OCI-LY3 (cell line): ENCODE measurements around the gene CTNNBIP1.

ENCODE experiments used
- H2AFZ ChIP-seq: fragments of 200-600, 300-600 bp; shearing (Covaris generic); 2 replicates; pipeline ENCODE4 v1.6.0; 2014; ENCODE audit warnings: antibody characterized with exemption, low read depth, low read length
- H3K27ac ChIP-seq: fragments of 200-600, 300-600 bp; sonication (generic); 2 replicates; pipeline ENCODE4 v1.5.1; 2014; ENCODE audit warnings: mild to moderate bottlenecking, low read length, moderate library complexity, mixed read lengths
- H3K27me3 ChIP-seq: fragments of 200-600, 300-600 bp; sonication (generic); 2 replicates; pipeline ENCODE4 v1.6.1; 2014; ENCODE audit warnings: low read depth, low read length, mixed read lengths
- H3K36me3 ChIP-seq: fragments of 200-600, 300-600 bp; sonication (generic); replicated peaks from 2 replicates; pipeline ENCODE3; 2014; ENCODE audit warnings: low read depth, low read length, mixed read lengths
- H3K4me1 ChIP-seq: fragments of 300-600, 200-600 bp; sonication (generic); 2 replicates; pipeline ENCODE4 v1.6.1; 2014; ENCODE audit warnings: low read length, mixed read lengths
- H3K4me2 ChIP-seq: fragments of 200-600, 300-600 bp; sonication (generic); 2 replicates; pipeline ENCODE4 v1.6.1; 2014; ENCODE audit warnings: low read length, mixed read lengths
- H3K4me3 ChIP-seq: fragments of 300-600, 200-600 bp; sonication (generic); 2 replicates; pipeline ENCODE4 v1.5.1; 2014; ENCODE audit warnings: antibody characterized with exemption, mild to moderate bottlenecking, low read length, moderate library complexity
- H3K79me2 ChIP-seq: fragments of 300-600, 200-600 bp; shearing (Covaris generic); 2 replicates; pipeline ENCODE4 v1.6.1; 2014; ENCODE audit warnings: mild to moderate bottlenecking, low read length, mixed read lengths
- H3K9ac ChIP-seq: fragments of 300-600, 200-600 bp; shearing (Covaris generic); 2 replicates; pipeline ENCODE4 v1.6.0; 2014; ENCODE audit warnings: mild to moderate bottlenecking, low read length, moderate library complexity
- H3K9me3 ChIP-seq: fragments of 200-600, 300-600 bp; shearing (Covaris generic); 2 replicates; pipeline ENCODE4 v1.6.1; 2014; ENCODE audit warnings: low read length, mixed read lengths; ENCODE audit not compliant: insufficient read depth
- H4K20me1 ChIP-seq: fragments of 200-600, 300-600 bp; sonication (generic); 2 replicates; pipeline ENCODE4 v1.6.1; 2016; ENCODE audit warnings: low read length, mixed read lengths; ENCODE audit not compliant: insufficient read depth
- CTCF ChIP-seq: fragments of 200-600, 300-600 bp; sonication (generic); IDR thresholded peaks from 2 replicates; pipeline ENCODE4 v1.5.1; 2014; ENCODE audit warnings: antibody characterized with exemption, low read length, low read depth
- EZH2phosphoT487 ChIP-seq: fragments of 200-600 bp; shearing (Covaris generic); IDR thresholded peaks from 2 replicates; pipeline ENCODE4 v1.6.1; 2018; ENCODE audit warnings: antibody characterized with exemption, mixed run types, low read depth

The CTNNBIP1 gene

GRCh38 chr1:9942399-9942938, 32.4 kb upstream of the CTNNBIP1 start:
- no peak for TF ChIP-seq EZH2phosphoT487
- TF ChIP-seq CTCF, result peak; percentile 54
- no peaks in the 10 kb centered on the region for H3K4me1 ChIP-seq
- peaks cover 10% of the 10 kb centered on the region for H3K79me2 ChIP-seq
- H2AFZ ChIP-seq, result peak overlapping the region; percentile 43; the same call in 1 of the 2 replicates
- peak overlapping the region; percentile 70 for H3K4me2 ChIP-seq
- H3K27me3 ChIP-seq, result no peaks in the 10 kb centered on the region
- no peaks in the 10 kb centered on the region for H4K20me1 ChIP-seq
- no peaks in the 10 kb centered on the region for H3K36me3 ChIP-seq
- no peaks in the 10 kb centered on the region for H3K9me3 ChIP-seq
- H3K27ac ChIP-seq, result peak overlapping the region; percentile 78
- H3K9ac ChIP-seq, result peak overlapping the region; percentile 99
- peak overlapping the region; percentile 95 for H3K4me3 ChIP-seq

GRCh38 chr1:9929431-9930385, 19.6 kb upstream of the CTNNBIP1 start:
- H2AFZ ChIP-seq, result no peak overlapping the region
- TF ChIP-seq EZH2phosphoT487, result no peak
- no peak for TF ChIP-seq CTCF
- no peaks in the 10 kb centered on the region for H3K27me3 ChIP-seq
- H3K4me2 ChIP-seq, result no peak overlapping the region
- H3K9ac ChIP-seq, result no peak overlapping the region
- H3K27ac ChIP-seq, result no peak overlapping the region
- no peaks in the 10 kb centered on the region for H3K9me3 ChIP-seq
- peaks cover 3% of the 10 kb centered on the region for H3K36me3 ChIP-seq
- no peak overlapping the region for H3K4me3 ChIP-seq
- no peaks in the 10 kb centered on the region for H3K79me2 ChIP-seq
- no peaks in the 10 kb centered on the region for H3K4me1 ChIP-seq
- no peaks in the 10 kb centered on the region for H4K20me1 ChIP-seq

- Histone ChIP-seq H2AFZ (no peak overlapping the region), H3K36me3 (peaks cover 3% of the 10 kb centered on the region), H3K27me3 (no peaks in the 10 kb centered on the region), H3K79me2 (no peaks in the 10 kb centered on the region), H3K27ac (no peak overlapping the region), H3K4me3 (no peak overlapping the region), H3K9ac (no peak overlapping the region), H3K4me2 (no peak overlapping the region), H3K9me3 (no peaks in the 10 kb centered on the region), H4K20me1 (no peaks in the 10 kb centered on the region), H3K4me1 (no peaks in the 10 kb centered on the region)
- TF ChIP-seq EZH2phosphoT487 (no peak), CTCF (no peak)
These were observed 17.2 kb upstream of the CTNNBIP1 start for GRCh38 chr1:9927259-9927658.

GRCh38 chr1:9922342-9922741, 12.3 kb upstream of the CTNNBIP1 start:
- H3K9ac ChIP-seq, result no peak overlapping the region
- no peaks in the 10 kb centered on the region for H3K9me3 ChIP-seq
- H4K20me1 ChIP-seq, result no peaks in the 10 kb centered on the region
- H3K4me1 ChIP-seq, result no peaks in the 10 kb centered on the region
- no peak overlapping the region for H2AFZ ChIP-seq
- no peaks in the 10 kb centered on the region for H3K79me2 ChIP-seq
- H3K27ac ChIP-seq, result no peak overlapping the region
- H3K4me3 ChIP-seq, result no peak overlapping the region
- no peaks in the 10 kb centered on the region for H3K27me3 ChIP-seq
- no peak overlapping the region for H3K4me2 ChIP-seq
- H3K36me3 ChIP-seq, result no peaks in the 10 kb centered on the region
- TF ChIP-seq EZH2phosphoT487 (no peak), CTCF (no peak)
